ENCODE measurements around the gene ERBB4.

GRCh38 chr2:211463397-211463796 is 1075.2 kb downstream of the ERBB4 start:
- no peak for TF ChIP-seq POLR2AphosphoS5 (IDR thresholded peaks at IDR 0.05; ENCODE audit: low read depth, low read length)
- no peak for TF ChIP-seq CTCF (IDR thresholded peaks at IDR 0.05)
- no peak for TF ChIP-seq SIN3A (IDR thresholded peaks at IDR 0.05; ENCODE audit: borderline replicate concordance, insufficient read depth, low read depth, low read length)
- no peak for TF ChIP-seq TCF7L2 (IDR thresholded peaks at IDR 0.05; ENCODE audit: low read depth, low read length)
